ENCODE results near the gene LRRC42.
A peak's percentile ranks its signal among the peaks of the same experiment; 100 is the strongest.

GRCh38 chr1:53945433-53946251, 508 bp upstream of the LRRC42 start, which contains the start of gene IFT25:
- peak; percentile 49 for TF ChIP-seq POLR2A (IDR thresholded peaks at IDR 0.05; ENCODE audit: low read length)
- TF ChIP-seq GATA1 (IDR thresholded peaks at IDR 0.05; ENCODE audit: low read depth, low read length) = no peak

Data from erythroblast (primary cell).